ENCODE measurements around the gene S100A5. TPM values are rescaled to one million over a fixed set of nuclear protein-coding genes. Genes with fewer than 3 reads are reported as not detected.

S100A5 gene
- total RNA-seq, 1 experiment from 2014 or later: not detected

- DNase-seq: no peak
- H4K91ac ChIP-seq (ENCODE audit: insufficient read length, low read depth, low read length): no peak overlapping the region
- H3K4ac ChIP-seq (ENCODE audit: low read depth, low read length): no peak overlapping the region
- H3K4me3 Mint-ChIP-seq: no peak overlapping the region; a peak in 1 of 5 replicates
- peaks cover 17 to 25% of the 10 kb centered on the region in 2 experiments for H3K4me1 Mint-ChIP-seq
- H3T11ph ChIP-seq (ENCODE audit: low read length): no peak overlapping the region
- no peak overlapping the region for H2BK20ac ChIP-seq (ENCODE audit: low read depth, low read length, poor library complexity, severe bottlenecking)
- no peak overlapping the region for H2BK12ac ChIP-seq (ENCODE audit: insufficient read length, low read depth, low read length)
- peaks cover 90% of the 10 kb centered on the region for H3K27me3 Mint-ChIP-seq (ENCODE audit: low read depth)
- no peaks in the 10 kb centered on the region for H3K36me3 Mint-ChIP-seq (ENCODE audit: insufficient read depth in 1 of 3, low read depth in 3 of 3)
- no peak overlapping the region for H2BK120ac ChIP-seq (ENCODE audit: low read depth, low read length, poor library complexity, severe bottlenecking)
- no peak overlapping the region for H2BK5ac ChIP-seq (ENCODE audit: insufficient read length, low read length)
- no peaks in the 10 kb centered on the region for H4K20me1 ChIP-seq (ENCODE audit: control insufficient read depth, insufficient read depth, insufficient read length)
- no peak overlapping the region for H3K56ac ChIP-seq (ENCODE audit: insufficient read length, low read depth, low read length)
- H4K5ac ChIP-seq (ENCODE audit: insufficient read length, low read depth, low read length): no peak overlapping the region
- no peaks in the 10 kb centered on the region for H3K23me2 ChIP-seq (ENCODE audit: insufficient read length, low read depth, low read length, poor library complexity, severe bottlenecking)
- H3K79me2 ChIP-seq (ENCODE audit: insufficient read depth, low read length): no peaks in the 10 kb centered on the region
- H2AK5ac ChIP-seq (ENCODE audit: insufficient read length, low read length): no peak overlapping the region
- H3K27ac Mint-ChIP-seq: no peak overlapping the region
- H3K27me3 ChIP-seq (ENCODE audit: insufficient read depth, low read length): no peaks in the 10 kb centered on the region; the same call in 1 of the 2 replicates
- WGBS (ENCODE audit: extremely low coverage, insufficient read length, low lambda C conversion rate): no CpG with 5 or more reads among the region's 8 CpGs
- no peak overlapping the region for H4K8ac ChIP-seq (replicated peaks; ENCODE audit: insufficient read length, low read depth, low read length)
- no peak overlapping the region for H3K23ac ChIP-seq (ENCODE audit: insufficient read length, low read depth, low read length)
- no peak overlapping the region for H3K4me2 ChIP-seq (ENCODE audit: insufficient read depth, insufficient read length, low read length)
- TF ChIP-seq CTCF (conservative IDR thresholded peaks at IDR 0.05): no peak
- H3K79me1 ChIP-seq (ENCODE audit: insufficient read depth, low read depth, low read length, poor library complexity, severe bottlenecking): no peaks in the 10 kb centered on the region
- H3K9me3 ChIP-seq (ENCODE audit: control insufficient read depth, low read depth, low read length): no peaks in the 10 kb centered on the region
- no peak overlapping the region for H2AFZ ChIP-seq (ENCODE audit: low read length)
- no peaks in the 10 kb centered on the region; a peak in 1 of 5 replicates for H3K9me3 Mint-ChIP-seq
- H3K27ac ChIP-seq (ENCODE audit: insufficient read length, low read depth, low read length): no peak overlapping the region
- no peak overlapping the region for H3K18ac ChIP-seq (ENCODE audit: insufficient read length, low read depth, low read length)
- no peak overlapping the region for H3K9ac ChIP-seq (ENCODE audit: extremely low read depth, insufficient read length, low read length)
- H2BK15ac ChIP-seq (ENCODE audit: low read depth, low read length): no peak overlapping the region
- no peak overlapping the region for H3K14ac ChIP-seq (ENCODE audit: insufficient read depth, low read length)
- peaks cover 4% of the 10 kb centered on the region; the same call in 1 of the 2 replicates for H3K4me1 ChIP-seq (ENCODE audit: insufficient read depth, low read length)
These were observed 25.0 kb downstream of the S100A5 start for GRCh38 chr1:153515504-153516394.
